Measurements from ENCODE around the gene POMP. TPM values are rescaled to one million over a fixed set of nuclear protein-coding genes. Genes with fewer than 3 reads are reported as not detected.

The POMP gene
- total RNA-seq, 4 donors from 2014 or later = 42.7 to 83.3 (median 55.4) TPM

GRCh38 chr13:28611654-28612131, 47.2 kb upstream of the POMP start:
- intact Hi-C loops (cut with DNase I) = no loop called here
- 76% methylated on average over 7 of the region's 7 CpGs for WGBS
- no peaks in the 10 kb centered on the region for H3K4me1 ChIP-seq
- no peaks in the 10 kb centered on the region for H3K9me3 ChIP-seq
- no peak overlapping the region for H3K27ac ChIP-seq (replicated peaks in 1 of 4)
- DNase-seq (ENCODE audit: extremely low spot score) = no peak
- TF ChIP-seq EP300 (IDR thresholded peaks at IDR 0.05) (no peak), POLR2AphosphoS5 (IDR thresholded peaks at IDR 0.05) (no peak), POLR2A (IDR thresholded peaks at IDR 0.05; ENCODE audit: low read depth) (no peak)
- TF ChIP-seq, protein P1, sequence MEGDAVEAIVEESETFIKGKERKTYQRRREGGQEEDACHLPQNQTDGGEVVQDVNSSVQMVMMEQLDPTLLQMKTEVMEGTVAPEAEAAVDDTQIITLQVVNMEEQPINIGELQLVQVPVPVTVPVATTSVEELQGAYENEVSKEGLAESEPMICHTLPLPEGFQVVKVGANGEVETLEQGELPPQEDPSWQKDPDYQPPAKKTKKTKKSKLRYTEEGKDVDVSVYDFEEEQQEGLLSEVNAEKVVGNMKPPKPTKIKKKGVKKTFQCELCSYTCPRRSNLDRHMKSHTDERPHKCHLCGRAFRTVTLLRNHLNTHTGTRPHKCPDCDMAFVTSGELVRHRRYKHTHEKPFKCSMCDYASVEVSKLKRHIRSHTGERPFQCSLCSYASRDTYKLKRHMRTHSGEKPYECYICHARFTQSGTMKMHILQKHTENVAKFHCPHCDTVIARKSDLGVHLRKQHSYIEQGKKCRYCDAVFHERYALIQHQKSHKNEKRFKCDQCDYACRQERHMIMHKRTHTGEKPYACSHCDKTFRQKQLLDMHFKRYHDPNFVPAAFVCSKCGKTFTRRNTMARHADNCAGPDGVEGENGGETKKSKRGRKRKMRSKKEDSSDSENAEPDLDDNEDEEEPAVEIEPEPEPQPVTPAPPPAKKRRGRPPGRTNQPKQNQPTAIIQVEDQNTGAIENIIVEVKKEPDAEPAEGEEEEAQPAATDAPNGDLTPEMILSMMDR (IDR thresholded peaks at IDR 0.05) = no peak
- no peaks in the 10 kb centered on the region for H3K36me3 ChIP-seq
- H3K27me3 ChIP-seq = no peaks in the 10 kb centered on the region
- H3K4me3 ChIP-seq = no peak overlapping the region

- intact Hi-C loops (cut with DNase I) = no loop called here
- H3K4me1 ChIP-seq = no peaks in the 10 kb centered on the region
- H3K4me3 ChIP-seq = no peak overlapping the region
- H3K9me3 ChIP-seq = no peaks in the 10 kb centered on the region
- no peak overlapping the region for H3K27ac ChIP-seq (replicated peaks in 1 of 4)
- no peaks in the 10 kb centered on the region for H3K36me3 ChIP-seq
- no peak for DNase-seq (ENCODE audit: extremely low spot score)
- TF ChIP-seq POLR2AphosphoS5 (IDR thresholded peaks at IDR 0.05) (no peak), EP300 (IDR thresholded peaks at IDR 0.05) (no peak), POLR2A (IDR thresholded peaks at IDR 0.05; ENCODE audit: low read depth) (no peak)
- TF ChIP-seq, protein P1 (IDR thresholded peaks at IDR 0.05) = no peak
- H3K27me3 ChIP-seq = no peaks in the 10 kb centered on the region
- 58% methylated on average over 4 of the region's 4 CpGs for WGBS
Observed at GRCh38 chr13:28613562-28613961, 45.4 kb upstream of the POMP start.

- 89% methylated on average over 2 of the region's 2 CpGs for whole genome bisulfite sequencing
- Histone ChIP-seq H3K4me1 (no peaks in the 10 kb centered on the region), H3K9me3 (no peaks in the 10 kb centered on the region), H3K36me3 (no peaks in the 10 kb centered on the region), H3K27ac (replicated peaks in 1 of 4) (no peak overlapping the region), H3K27me3 (no peaks in the 10 kb centered on the region), H3K4me3 (no peak overlapping the region)
- TF ChIP-seq, protein P1 (IDR thresholded peaks at IDR 0.05) = no peak
- TF ChIP-seq EP300 (IDR thresholded peaks at IDR 0.05) = no peak
- no peak for TF ChIP-seq POLR2A (IDR thresholded peaks at IDR 0.05; ENCODE audit: low read depth)
- TF ChIP-seq POLR2AphosphoS5 (IDR thresholded peaks at IDR 0.05) = no peak
- no peak for DNase-seq (ENCODE audit: extremely low spot score)
- intact Hi-C loops (cut with DNase I) = no loop called here
Observed at GRCh38 chr13:28615916-28616446, 42.9 kb upstream of the POMP start.

DNA sequence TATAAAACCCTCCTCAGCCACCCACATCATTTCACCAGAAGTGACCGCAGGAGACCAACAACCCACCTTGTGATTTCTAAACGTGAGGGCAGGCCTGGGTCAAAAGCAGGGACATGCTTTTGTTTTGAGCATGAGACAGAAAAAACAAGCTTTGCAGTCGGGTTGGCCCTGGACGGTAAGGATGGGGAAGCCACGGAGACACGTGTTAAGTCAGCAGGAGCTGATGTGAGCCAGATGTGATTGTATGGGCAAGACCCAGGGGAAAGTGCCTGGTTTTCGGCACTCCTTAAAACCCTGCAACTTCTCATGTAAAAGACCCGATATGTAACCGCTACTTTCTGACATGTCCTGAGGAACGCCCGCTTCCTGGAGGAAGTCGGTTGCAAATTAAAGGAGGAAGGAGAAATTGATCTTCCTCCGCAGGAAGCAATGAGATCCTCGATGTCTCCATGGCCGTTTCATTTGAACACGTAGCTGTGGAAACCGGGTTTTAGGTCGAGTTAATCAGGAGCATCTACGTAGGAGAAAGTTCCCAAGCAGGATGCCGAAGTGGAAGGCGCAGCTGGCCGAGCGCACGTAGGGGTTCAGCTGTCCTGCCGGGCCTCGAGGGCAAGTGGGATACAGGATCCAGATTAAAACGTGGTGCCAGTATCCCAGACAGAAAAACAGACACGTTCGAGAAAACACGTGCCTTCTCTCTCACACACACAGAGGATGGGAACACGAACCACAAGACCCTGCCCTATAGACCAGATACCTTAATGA, 40.5 kb upstream of the POMP start:
- H3K4me3 ChIP-seq = no peak overlapping the region
- H3K36me3 ChIP-seq = no peaks in the 10 kb centered on the region
- no peaks in the 10 kb centered on the region for H3K4me1 ChIP-seq
- 64% methylated on average over 31 of the region's 31 CpGs for WGBS
- DNase-seq (ENCODE audit: extremely low spot score) = peak; percentile 83
- intact Hi-C loops (cut with DNase I) = no loop called here
- TF ChIP-seq EP300 (IDR thresholded peaks at IDR 0.05) (no peak), POLR2AphosphoS5 (IDR thresholded peaks at IDR 0.05) (no peak), POLR2A (IDR thresholded peaks at IDR 0.05; ENCODE audit: low read depth) (no peak)
- TF ChIP-seq, protein P1 (IDR thresholded peaks at IDR 0.05) = no peak
- H3K27me3 ChIP-seq = no peaks in the 10 kb centered on the region
- no peak overlapping the region for H3K27ac ChIP-seq (replicated peaks in 1 of 4)
- H3K9me3 ChIP-seq = no peaks in the 10 kb centered on the region
